Stimulated activated CD4-positive, alpha-beta T cell treated with anti-CD3 and anti-CD28 coated beads, TNF-alpha, amount 100 ng/mL, for 4 hours (primary cell): ENCODE results near the gene DNASE1L2.
A peak's percentile ranks its signal among the peaks of the same experiment; 100 is the strongest.
"Not testable (repeated sequence)": the region's sequence is repeated elsewhere in the genome, so short reads cannot be mapped to it uniquely, and the experiment has no call there.

Source experiments
- DNase-seq, 3 experiments: peaks; one replicate each; pipeline ENCODE4 v3.0.0-alpha.2; 2020; ENCODE audit warnings: low read depth in 3 of 3

The DNASE1L2 gene

DNA sequence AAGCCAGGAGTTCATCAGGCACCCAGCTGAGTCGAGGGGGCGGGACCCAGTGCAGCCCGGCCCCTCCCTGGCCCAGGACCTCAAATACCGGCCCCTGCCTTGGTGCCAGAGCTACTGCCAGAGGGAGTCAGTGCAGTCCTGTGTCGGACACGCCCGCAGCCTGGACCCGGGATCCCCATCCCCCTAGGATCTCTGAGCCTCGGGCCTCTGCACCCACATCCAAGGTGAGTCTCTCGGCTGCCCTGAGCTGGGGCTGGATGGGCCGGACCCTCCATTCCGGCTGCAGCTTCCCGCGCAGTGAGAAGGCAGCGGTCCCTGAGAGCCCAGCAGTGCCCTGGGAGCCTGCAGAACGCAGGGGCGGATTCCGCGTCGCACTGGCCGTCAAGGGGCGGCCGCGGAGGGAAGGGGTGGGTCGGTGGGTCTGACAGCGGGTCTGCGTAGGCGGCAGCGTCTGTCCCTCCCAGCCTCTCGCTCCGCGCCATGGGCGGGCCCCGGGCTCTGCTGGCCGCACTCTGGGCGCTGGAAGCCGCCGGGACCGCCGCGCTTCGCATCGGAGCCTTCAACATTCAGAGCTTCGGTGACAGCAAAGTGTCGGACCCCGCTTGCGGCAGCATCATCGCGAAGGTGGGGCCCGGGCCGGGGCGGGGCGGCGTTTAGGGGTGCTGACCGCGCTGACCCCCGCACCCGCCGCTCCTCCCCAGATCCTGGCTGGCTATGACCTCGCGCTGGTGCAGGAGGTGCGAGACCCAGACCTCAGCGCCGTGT, at the start of gene DNASE1L2:
DNASE1L2 (plus strand) TSS at position 108 of the 765 bp plus-strand sequence; CDS start at position 481, 373 bp downstream.
- DNase-seq = no peak

GRCh38 chr16:2186505-2186904, 49.7 kb upstream of the DNASE1L2 start:
- DNase-seq = no peak

- no peak for DNase-seq
Measured at GRCh38 chr16:2187212-2187611, 49.0 kb upstream of the DNASE1L2 start.

DNA sequence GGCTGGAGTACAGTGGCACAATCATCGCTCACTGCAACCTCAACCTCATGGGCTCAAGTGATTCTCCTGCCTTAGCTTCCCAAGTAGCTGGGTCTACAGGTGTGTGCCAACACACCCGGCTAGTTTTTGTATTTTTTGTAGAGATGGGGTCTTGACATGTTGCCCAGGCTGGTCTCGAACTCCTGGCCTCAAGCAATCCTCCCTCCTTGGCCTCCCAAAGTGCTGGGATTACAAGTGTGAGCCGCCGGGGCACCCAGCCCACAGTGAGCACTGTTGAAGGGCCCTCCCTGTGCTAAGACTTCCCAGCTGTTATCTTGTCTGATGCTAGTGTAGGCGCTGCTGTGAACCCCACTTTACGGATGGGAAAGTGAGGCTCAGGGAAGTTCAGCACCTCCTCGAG, 47.8 kb upstream of the DNASE1L2 start:
- no peak for DNase-seq

DNA sequence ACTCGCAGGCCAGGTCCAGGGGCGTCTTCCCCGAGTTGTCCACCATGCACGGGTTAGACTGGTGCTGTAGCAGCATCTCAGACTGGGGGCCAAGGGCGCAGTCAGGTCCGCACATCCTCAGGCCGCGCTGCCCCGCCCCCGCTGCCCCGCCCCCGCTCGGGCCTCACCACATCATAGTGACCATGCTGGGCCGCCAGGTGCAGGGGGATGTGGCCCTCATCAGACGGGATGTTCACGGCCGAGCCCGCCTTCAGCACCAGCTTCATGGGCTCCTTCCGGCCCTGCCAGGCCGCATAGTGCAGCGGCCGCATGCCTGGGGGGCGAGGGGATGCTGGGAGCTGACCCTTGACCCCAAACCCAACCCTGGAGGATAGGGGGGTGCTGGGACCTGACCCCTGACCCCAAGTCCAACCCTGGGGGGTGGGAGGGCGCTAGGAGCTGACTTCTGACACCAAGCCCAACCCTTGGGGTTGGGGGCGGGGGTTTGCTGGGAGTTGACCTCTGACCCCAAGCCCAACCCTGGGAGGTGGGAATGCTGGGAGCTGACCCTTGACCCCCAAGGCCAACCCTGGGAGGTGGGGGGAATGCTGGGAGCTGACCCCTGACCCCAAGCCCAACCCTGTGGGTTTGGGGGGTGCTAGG, 46.9 kb upstream of the DNASE1L2 start:
- no peak for DNase-seq

- DNase-seq = no peak
Measured at GRCh38 chr16:2190002-2190658, 46.1 kb upstream of the DNASE1L2 start.

DNA sequence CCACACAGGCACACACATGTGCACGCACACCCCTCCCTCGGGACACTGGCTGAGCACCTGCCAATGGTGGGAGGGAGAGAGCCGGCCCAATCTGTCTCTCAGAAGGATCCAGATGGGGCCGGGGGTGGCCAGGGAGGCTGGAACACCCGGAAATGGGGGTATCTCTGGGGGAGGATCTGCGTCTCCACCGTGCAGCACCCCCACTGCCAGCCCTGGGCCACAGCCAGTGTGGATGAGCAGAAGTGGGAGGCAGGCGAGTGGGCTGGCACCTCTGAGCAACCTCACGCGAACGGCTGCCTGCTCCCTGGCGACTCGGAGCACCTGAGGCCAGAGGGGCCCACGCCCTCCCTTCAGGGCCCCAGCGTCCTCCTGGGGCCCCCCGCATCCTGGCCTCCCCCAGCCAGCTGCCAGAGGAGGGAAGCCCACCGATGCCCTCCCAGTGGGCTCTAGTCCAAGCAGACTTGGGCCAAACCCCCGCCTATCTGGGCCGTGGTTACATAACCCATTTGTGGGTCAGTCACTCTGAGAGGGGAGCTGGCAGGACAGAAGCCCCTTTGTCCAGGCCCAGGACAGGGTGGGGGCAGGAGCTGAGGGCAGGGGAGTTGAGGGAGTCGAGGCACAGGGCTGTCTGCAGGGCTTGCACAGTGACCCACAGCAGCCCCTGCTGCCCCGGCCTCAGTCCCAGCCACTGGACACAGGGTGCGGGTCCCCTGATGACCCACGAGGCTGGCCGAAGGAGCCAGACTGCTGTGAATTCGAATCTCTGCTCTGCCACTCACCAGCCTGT, 45.4 kb upstream of the DNASE1L2 start:
- no peak for DNase-seq

DNA sequence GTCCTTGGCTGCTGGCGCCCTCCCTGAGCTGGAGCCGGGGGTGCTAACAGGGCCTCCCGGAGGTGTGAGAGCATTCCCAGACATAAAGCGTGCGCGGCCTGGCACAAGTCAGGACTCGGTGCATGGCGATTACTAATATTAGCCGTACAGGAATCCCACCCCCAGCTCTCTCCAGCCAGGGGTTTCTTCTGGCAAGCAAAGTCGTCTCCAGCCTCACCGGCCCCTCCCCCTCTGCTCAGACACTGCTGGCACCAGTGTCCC, 44.9 kb upstream of the DNASE1L2 start:
- DNase-seq = no peak

DNA sequence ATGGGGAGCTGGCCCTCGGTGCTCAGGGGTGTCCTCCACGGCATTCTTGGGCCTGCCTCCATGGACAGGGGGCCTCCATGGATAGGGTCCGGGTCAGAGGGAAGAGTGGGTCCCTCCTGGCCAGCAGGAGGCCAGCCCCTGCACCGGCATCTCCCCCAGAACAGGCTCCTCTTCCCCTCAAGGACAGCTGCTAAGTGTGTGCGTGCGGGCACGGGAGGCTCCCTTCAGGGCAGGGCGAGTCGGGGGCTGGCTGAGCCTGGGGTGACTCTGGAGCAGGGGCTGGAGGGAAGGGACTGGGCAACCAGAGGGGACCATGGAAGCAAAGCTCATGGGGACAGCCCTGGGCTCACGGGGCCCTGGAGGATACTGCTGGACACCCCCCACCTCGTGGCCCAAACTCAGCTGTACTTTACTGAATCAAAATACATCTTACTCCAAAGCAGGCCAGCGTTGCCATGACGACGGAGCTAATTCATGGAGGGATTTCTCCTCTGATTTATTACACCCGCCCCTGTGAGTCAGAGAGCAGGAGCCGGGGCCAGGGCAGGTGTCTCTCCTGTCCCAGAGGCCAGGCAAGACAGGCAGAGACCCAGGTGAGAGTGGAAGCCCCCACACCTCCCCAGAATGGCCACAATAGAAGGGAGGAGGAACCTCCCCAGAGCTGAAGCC, 41.9 kb upstream of the DNASE1L2 start:
- DNase-seq = no peak

DNA sequence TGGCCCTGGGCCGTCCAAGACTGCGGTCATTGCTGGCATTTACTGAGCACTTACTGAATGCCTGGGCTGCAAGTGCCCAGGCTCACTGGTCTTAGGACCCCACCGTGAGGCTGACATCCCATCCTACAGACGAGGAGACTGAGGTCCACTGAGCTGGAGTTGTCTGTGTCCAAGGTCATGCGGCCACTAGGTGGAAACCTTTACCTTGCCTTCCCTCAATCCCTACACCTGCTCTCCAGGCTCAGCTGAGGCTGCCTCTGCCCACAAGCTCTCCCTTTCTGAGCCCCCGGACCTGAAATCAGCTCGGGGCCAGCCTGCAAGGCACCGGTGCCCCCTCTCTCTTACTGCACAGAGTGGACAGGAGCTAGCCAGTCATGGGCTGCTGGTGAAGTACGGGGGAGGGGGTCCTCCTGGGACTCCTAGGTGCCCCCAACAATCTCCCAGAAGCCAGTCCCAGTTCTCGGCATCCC, 41.4 kb upstream of the DNASE1L2 start:
- peak in 1 of 3 experiments; percentile 23 for DNase-seq

- no peak for DNase-seq
Measured at GRCh38 chr16:2195322-2196161, 40.7 kb upstream of the DNASE1L2 start.

- no peak for DNase-seq
Measured at GRCh38 chr16:2196162-2196980, 39.9 kb upstream of the DNASE1L2 start, which contains the start of gene CASKIN1. Gene CASKIN1, minus strand, starts transcription at chr16:2196605. Its CDS starts 173 bp downstream, at chr16:2196432.

GRCh38 chr16:2196981-2197511, 39.2 kb upstream of the DNASE1L2 start:
- DNase-seq = no peak

DNA sequence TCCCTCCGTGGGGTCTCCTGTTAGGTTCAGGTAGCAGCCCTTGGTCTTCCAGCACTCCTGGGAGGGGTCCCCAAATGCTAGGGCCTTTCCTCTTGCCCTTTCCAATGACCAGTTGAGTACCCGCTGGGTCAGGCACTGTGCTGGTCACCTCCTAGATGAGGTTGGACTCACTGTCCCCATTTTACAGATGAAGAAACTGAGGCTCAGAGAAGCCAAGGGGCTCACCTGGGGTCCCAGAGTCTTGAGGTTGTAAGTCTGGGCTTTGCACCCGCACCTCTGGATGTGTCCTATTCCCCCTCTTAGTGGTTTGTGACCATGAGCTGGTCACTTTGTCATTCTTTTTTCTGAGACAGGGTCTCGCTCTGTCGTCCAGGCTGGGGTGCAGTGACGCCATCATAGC, 38.5 kb upstream of the DNASE1L2 start:
- DNase-seq = no peak

DNA sequence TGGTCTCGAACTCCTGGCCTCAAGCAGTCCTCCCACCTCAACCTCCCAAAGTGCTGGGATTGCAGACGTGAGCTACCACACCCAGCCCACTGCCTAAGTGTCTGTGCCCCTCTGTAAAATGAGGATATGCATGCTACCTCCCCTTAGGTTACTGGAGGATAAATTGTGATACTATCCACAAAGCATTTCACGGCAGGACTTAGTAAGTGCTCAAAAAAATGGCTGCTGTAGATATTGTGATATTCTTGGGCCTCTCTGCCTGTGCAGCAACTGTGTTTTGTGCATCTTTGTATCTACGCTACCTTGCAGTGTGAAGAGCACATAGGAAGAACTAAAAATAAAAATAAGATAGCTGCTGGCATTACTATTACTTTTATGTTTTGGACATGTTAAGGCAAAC, 38.0 kb upstream of the DNASE1L2 start:
- no peak for DNase-seq

DNA sequence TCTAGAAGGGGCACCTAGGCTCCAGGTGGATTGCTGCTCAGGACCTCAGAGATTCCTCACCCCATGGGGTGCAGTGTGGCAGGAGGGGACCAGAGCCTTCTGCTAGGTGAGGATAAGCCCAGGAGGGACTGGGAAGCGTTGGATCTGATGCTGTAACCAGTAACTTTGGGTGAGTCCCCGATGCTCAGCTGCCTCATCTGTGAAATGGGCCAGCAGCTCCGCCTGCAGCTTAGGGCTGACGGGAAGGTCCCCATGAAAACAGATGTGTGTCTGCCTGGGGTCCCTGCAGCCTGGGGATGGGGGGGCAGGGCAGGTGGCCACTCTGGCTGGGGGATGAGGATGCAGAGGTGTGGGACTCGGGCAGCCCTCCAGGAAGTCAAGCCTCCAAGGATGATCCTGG, 37.1 kb upstream of the DNASE1L2 start:
- DNase-seq = no peak

DNA sequence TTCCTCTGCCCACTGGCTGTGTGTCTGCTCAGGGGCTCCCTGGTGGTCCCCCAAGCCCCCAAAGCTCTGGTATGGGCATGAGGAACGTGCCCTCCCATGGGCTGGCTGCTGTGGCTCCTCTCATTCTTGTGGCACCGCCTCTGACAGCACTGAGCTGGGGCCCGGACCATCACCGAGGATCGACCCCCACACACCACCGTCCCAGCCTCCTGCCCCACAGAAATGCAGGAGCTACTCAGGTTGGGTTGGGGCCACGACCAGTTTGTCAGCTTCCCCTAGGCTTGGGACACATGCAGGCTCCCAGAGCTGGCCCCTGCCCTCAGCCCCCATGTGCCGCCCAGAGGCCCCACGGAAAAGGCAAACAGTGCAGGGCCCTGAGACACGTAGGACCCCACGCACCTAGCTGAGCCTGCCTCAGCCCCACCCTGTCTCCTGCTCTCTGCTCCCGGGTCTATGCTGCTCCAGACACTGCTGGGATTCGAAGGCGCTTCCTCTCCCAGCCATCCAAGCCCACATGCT, 36.6 kb upstream of the DNASE1L2 start:
- no peak for DNase-seq

- no peak for DNase-seq
Measured at GRCh38 chr16:2200313-2200712, 35.9 kb upstream of the DNASE1L2 start.

DNA sequence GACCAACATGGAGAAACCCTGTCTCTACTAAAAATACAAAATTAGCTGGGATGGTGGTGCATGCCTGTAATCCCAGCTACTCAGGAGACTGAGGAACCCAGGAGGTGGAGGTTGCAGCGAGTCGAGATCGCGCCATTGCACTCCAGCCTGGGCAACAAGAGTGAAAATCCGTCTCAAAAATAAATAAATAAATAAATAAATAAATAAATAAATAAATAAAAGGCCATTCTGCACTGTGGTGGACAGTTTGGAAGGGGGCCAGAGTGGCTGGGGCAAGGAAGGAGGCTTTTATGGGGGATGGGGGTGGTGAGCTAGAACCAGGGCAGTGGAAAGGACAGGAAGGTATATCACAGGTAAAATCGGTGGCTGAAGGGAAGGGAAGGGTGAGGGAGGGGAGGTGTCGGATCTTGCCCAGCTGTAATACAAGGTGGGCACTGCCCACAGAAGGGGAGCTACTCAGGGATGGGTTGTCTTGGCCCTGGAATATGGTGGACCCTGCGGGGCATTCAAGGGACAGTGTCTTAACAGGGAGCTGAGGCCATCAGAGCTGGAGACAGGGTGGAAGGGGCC, 33.0 kb upstream of the DNASE1L2 start:
- DNase-seq = not testable (repeated sequence)
